HCEC 1CT (cell line): Measurements from ENCODE around the gene RNGTT.
A peak's percentile ranks its signal among the peaks of the same experiment; 100 is the strongest.
"Not testable (repeated sequence)": the region's sequence is repeated elsewhere in the genome, so short reads cannot be mapped to it uniquely, and the experiment has no call there.

Experiments used
- DNase-seq: peaks from one replicate; pipeline ENCODE4 v3.0.0-alpha.2; 2017

RNGTT gene

GRCh38 chr6:88969255-88969654 lies 5.8 kb upstream of the RNGTT start:
- not testable (repeated sequence) for DNase-seq

- no peak for DNase-seq
Measured at GRCh38 chr6:88967891-88968290, 4.5 kb upstream of the RNGTT start.

GRCh38 chr6:88965691-88966090 lies 2.3 kb upstream of the RNGTT start:
- DNase-seq: no peak

- no peak for DNase-seq
Measured at GRCh38 chr6:88964509-88964908, 1.1 kb upstream of the RNGTT start.

DNA sequence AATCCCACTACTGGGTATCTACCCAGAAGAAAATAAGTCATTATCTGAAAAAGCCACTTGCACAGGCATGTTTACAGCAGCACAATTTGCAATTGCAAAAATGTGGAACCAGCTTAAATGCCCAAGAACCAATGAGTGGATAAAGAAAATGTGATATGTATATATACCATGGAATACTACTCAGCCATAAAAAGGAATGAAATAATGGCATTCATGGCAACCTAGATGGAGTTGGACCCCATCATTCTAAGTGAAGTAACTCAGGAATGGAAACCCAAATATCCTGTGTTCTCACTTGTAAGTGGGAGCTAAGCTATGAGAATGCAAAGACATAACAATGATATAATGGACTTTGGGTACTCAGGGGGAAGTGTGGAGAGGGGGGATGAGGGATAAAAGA lies 4.6 kb downstream of the RNGTT start:
- no peak for DNase-seq

GRCh38 chr6:88953550-88954386 lies 9.7 kb downstream of the RNGTT start:
- no peak for DNase-seq

DNA sequence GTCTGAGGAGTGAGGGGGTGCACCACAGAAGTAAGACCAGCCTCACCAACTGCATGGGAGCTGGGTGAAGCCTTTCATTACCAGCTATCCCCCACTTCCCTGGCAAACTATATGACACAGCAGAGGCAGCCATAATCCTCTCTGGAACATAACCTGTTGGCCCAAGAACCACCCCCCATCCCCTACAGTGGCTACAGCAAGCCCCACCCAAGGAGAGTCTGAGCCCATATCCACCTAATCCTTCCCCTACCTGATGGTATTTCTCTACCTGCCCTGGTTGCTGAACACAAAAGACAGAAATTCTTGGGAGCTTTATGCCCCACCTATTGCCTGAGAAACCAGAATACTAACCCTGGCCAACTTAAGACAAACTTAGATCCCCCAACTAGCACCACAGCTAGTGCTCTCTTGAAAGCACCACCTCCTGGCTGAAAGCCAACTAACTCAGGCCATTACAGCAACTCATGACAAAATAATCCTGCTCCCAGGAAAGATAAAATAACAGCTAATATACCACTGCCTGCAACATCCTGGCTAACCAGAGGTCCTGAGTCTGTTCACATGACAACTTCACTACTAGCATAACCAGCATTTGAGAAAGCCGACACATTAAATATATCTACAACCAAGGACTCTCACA lies 11.2 kb downstream of the RNGTT start:
- DNase-seq: no peak

DNA sequence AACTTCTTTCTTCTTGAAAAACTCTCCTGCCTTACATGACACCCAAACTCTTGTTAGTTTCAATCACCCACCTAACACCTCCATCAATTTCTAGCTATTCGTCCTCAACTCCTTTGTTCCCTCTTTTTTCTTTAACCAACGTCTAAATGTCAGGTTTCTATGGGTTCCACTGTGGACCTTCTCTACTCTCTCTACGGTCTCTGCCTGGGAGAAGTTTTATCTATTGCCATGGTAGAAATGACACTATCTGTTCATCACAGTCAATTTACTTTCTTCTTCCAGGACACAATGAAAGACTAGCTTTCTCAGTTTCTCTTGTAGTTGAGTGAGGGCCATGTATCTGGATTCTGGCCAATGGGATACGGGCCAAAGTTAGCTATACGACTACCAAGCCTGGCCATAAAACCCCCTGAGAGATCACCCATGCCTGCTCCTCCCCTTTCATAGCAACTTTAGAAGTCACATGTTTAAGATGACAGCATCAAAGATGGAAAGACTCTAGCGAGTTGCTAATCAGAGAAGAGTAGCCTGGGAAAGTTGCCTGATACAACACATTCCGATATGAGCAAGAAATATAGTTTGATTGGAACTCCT lies 17.9 kb downstream of the RNGTT start:
- no peak for DNase-seq

- DNase-seq: no peak
Measured at GRCh38 chr6:88933521-88933920, 29.9 kb downstream of the RNGTT start.

GRCh38 chr6:88932019-88932418 lies 31.4 kb downstream of the RNGTT start:
- DNase-seq: not testable (repeated sequence)

DNA sequence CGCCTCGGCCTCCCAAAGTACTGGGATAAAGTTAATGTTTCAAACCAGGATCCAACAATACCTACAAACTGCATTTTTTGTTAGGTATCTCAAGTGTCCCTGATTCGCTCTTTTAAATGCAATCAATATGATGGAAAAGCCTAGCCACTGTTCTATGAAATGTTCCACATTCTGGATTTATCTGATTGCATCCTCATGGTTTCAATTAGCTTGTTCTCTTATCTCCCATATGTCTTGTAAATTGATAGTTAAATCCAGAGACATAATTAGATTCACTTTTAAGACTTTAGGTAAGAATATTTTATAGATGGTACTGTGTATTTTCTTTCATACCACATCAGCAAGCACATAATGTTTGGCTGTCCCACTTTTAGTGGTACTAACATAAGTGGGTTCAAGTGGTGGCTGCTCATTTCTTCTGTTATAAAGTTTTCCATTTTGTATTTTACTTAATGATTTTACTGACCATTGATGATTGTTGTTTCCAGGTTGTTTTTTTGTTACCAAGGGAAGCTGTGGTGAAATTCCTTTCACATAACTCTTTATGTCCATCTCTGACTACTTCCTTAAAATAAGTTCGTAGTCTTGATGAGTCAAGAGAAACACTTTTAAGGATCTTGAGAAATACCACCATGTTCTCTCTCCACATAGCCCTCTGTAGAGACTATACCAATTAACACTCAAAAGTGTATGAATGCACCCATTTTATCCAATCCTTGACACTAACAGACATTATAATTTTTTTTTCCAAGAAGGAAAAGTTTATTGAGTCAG lies 40.5 kb downstream of the RNGTT start:
- peak; percentile 32 for DNase-seq

GRCh38 chr6:88921734-88922133 lies 41.7 kb downstream of the RNGTT start:
- no peak for DNase-seq

GRCh38 chr6:88920774-88921733 lies 42.4 kb downstream of the RNGTT start:
- no peak for DNase-seq

GRCh38 chr6:88920088-88920487 lies 43.3 kb downstream of the RNGTT start:
- no peak for DNase-seq

DNA sequence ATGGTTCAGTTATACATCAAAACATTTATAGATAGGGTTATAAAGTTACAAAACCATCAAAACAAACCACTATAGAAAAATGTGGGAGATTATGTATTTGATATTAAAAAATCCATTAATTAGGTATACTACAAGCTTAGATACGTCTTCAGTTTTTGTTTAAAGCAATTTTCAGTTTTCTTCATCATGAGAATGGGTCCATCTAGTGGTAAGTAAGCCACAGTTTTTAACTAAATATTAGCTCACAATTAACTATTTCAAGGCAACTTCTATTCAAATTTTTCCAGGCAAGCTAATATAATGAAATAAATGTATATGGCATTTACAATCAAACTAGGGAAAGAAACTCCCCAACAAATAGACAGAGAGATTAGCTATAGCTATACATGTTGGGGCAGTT lies 44.4 kb downstream of the RNGTT start:
- DNase-seq: peak; percentile 16

- no peak for DNase-seq
Measured at GRCh38 chr6:88916615-88917208, 46.7 kb downstream of the RNGTT start.

- DNase-seq: no peak
Measured at GRCh38 chr6:88914895-88915598, 48.4 kb downstream of the RNGTT start.

DNA sequence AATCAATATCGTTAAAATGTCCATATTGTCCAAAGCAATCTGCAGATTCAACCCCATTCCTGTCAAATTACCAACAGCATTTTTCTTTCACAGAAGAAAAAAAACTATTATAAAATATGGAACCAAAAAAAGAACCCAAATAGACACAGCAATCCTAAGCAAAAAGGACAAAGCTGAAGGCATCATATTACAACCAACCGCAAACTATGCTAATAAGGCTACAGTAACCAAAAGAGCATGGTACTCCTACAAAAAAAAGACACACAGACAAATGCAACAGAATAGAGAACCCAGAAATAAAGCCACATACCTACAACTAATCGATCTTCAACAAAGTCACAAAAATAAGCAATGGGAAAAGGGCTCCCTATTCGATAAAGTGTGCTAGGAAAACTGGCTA lies 49.2 kb downstream of the RNGTT start:
- DNase-seq: no peak

DNA sequence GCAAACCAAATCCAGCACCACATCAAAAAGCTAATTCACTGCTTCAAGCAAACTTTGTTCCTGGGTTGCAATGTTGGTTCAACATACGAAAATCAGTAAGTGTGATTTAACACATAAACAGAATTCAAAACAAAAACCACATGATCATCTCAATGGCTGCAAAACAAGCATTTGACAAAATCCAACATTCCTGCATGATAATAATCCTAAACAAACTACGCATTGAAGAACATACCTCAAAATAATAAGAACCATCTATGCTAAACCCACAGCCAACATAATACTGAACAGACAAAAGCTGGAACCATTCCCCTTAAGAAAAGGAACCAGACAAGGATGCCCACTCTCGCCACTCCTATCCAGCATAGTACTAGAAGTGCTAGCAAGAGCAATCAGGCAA lies 49.9 kb downstream of the RNGTT start:
- no peak for DNase-seq

- DNase-seq: no peak
Measured at GRCh38 chr6:88910922-88911778, 52.3 kb downstream of the RNGTT start.
